PC-9 (cell line): Measurements from ENCODE around the gene HLA-B.

Source experiments
- CTCF ChIP-seq: fragments of 200-600 bp; sonication (generic); conservative IDR thresholded peaks from 2 replicates; pipeline ENCODE4 v1.6.1; 2017; ENCODE audit warnings: mixed run types, antibody characterized with exemption, mild to moderate bottlenecking, moderate library complexity
- EZH2 ChIP-seq: fragments of 200-600 bp; sonication (generic); IDR thresholded peaks from 2 replicates; pipeline ENCODE4 v1.8.0; 2017; ENCODE audit warnings: antibody characterized with exemption, low read depth

GRCh38 chr6:31385041-31385440, 28.1 kb upstream of the HLA-B start:
- TF ChIP-seq CTCF (no peak), EZH2 (no peak)
